Esophagus squamous epithelium (tissue), 4 donors: ENCODE measurements around the gene BMERB1.

Source experiments
- POLR2A ChIP-seq, 4 donors: fragments of 450-650 bp; IDR thresholded peaks; one replicate each; pipeline ENCODE4 v1.6.1; 2017; ENCODE audit warnings: antibody characterized with exemption in 4 of 4, mild to moderate bottlenecking in 4 of 4, moderate library complexity in 3 of 4
- TF ChIP-seq, protein P1 (sequence below), 6 experiments: fragments of 450-650 bp in 4 of 6; fragments of 200-600 bp in 2 of 6; sonication (generic) in 2 of 6; IDR thresholded peaks; one replicate each; pipeline ENCODE4 v1.5.1; 2016 to 2019; ENCODE audit warnings: antibody characterized with exemption in 6 of 6, mild to moderate bottlenecking in 4 of 6, moderate library complexity in 4 of 6

DNA sequence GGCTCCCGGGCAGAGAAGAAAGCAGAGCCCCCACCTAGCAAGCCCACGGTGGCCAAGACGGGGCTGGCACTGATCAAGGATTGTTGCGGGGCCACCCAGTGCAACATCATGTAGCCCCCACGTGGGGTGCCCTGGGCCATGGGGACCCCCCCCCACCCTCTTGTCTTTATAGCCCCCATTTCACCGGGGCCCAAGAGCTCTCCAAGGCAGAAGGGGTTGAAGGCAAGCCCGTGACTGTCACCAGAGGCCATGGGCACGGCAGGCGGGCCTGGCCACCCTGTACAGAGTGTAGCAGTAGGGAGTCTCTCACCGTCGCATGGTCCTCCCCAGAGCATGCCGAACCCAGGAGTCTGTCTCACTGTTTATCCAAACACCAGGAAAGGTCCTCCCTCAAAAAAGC lies 152.3 kb downstream of the BMERB1 start:
- TF ChIP-seq, protein P1, sequence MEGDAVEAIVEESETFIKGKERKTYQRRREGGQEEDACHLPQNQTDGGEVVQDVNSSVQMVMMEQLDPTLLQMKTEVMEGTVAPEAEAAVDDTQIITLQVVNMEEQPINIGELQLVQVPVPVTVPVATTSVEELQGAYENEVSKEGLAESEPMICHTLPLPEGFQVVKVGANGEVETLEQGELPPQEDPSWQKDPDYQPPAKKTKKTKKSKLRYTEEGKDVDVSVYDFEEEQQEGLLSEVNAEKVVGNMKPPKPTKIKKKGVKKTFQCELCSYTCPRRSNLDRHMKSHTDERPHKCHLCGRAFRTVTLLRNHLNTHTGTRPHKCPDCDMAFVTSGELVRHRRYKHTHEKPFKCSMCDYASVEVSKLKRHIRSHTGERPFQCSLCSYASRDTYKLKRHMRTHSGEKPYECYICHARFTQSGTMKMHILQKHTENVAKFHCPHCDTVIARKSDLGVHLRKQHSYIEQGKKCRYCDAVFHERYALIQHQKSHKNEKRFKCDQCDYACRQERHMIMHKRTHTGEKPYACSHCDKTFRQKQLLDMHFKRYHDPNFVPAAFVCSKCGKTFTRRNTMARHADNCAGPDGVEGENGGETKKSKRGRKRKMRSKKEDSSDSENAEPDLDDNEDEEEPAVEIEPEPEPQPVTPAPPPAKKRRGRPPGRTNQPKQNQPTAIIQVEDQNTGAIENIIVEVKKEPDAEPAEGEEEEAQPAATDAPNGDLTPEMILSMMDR (IDR thresholded peaks at IDR 0.05): no peak
- TF ChIP-seq POLR2A (IDR thresholded peaks at IDR 0.05): no peak
